SU-DHL-6 (cell line): ENCODE results near the gene GRIK4.

Experiments used
- H2AFZ ChIP-seq: fragments of 200-600 bp; sonication (generic); 2 replicates; pipeline ENCODE4 v1.6.1; 2014; ENCODE audit warnings: low read depth, mild to moderate bottlenecking, moderate library complexity, mixed read lengths, antibody characterized with exemption, low read length; ENCODE audit not compliant: severe bottlenecking
- H3F3A ChIP-seq: fragments of 200-600 bp; shearing (Covaris generic); 2 replicates; pipeline ENCODE4 v1.6.0; 2016; ENCODE audit warnings: antibody characterized with exemption, mild to moderate bottlenecking; ENCODE audit not compliant: insufficient read depth
- H3K27ac ChIP-seq: fragments of 200-600 bp; sonication (generic); 2 replicates; pipeline ENCODE4 v1.5.1; 2016; ENCODE audit warnings: low read depth, mild to moderate bottlenecking, low read length, moderate library complexity, mixed read lengths
- H3K27me3 ChIP-seq: fragments of 200-600 bp; sonication (generic), shearing (Covaris generic); 2 replicates; pipeline ENCODE4 v1.6.0; 2014; ENCODE audit warnings: mild to moderate bottlenecking, low read length
- H3K36me3 ChIP-seq: fragments of 200-600 bp; sonication (generic); 2 replicates; pipeline ENCODE4 v1.6.1; 2014; ENCODE audit warnings: mild to moderate bottlenecking, low read length, mixed read lengths
- H3K4me2 ChIP-seq: fragments of 300-600, 200-600 bp; shearing (Covaris generic), sonication (generic); 2 replicates; pipeline ENCODE4 v1.6.0; 2014; ENCODE audit warnings: low read length, low read depth, mild to moderate bottlenecking; ENCODE audit not compliant: poor library complexity, severe bottlenecking
- H3K4me3 ChIP-seq: fragments of 200-600 bp; sonication (generic); 2 replicates; pipeline ENCODE4 v1.5.1; 2014; ENCODE audit warnings: antibody characterized with exemption, low read length, mild to moderate bottlenecking, mixed read lengths; ENCODE audit not compliant: insufficient read depth, poor library complexity, severe bottlenecking
- H3K79me2 ChIP-seq: fragments of 200-600 bp; sonication (generic); 2 replicates; pipeline ENCODE4 v1.6.1; 2014; ENCODE audit warnings: mild to moderate bottlenecking, low read length, moderate library complexity; ENCODE audit not compliant: insufficient read depth
- H3K9ac ChIP-seq: fragments of 200-600 bp; sonication (generic); 2 replicates; pipeline ENCODE4 v1.7.0; 2014; ENCODE audit warnings: mild to moderate bottlenecking, low read length
- H3K9me2 ChIP-seq: fragments of 200-600 bp; sonication (generic); replicated peaks from 2 replicates; pipeline ENCODE4 v1.6.1; 2014; ENCODE audit warnings: low read length; ENCODE audit not compliant: insufficient read depth
- H3K9me3 ChIP-seq: fragments of 200-600 bp; sonication (generic); 2 replicates; pipeline ENCODE4 v1.6.1; 2014; ENCODE audit warnings: low read length, mixed read lengths; ENCODE audit not compliant: insufficient read depth
- H4K20me1 ChIP-seq: fragments of 200-600 bp; sonication (generic); 2 replicates; pipeline ENCODE4 v1.6.1; 2014; ENCODE audit warnings: low read depth, mild to moderate bottlenecking, antibody characterized with exemption, low read length, moderate library complexity, mixed read lengths
- EZH2phosphoT487 ChIP-seq: fragments of 200-600 bp; sonication (generic), shearing (Covaris generic); conservative IDR thresholded peaks from 2 replicates; pipeline ENCODE4 v1.6.1; 2018; ENCODE audit warnings: mild to moderate bottlenecking, antibody characterized with exemption, low read length, moderate library complexity, mixed read lengths
- TF ChIP-seq, protein P1 (sequence below): fragments of 200-600 bp; sonication (generic); IDR thresholded peaks from one replicate; pipeline ENCODE4 v1.5.1; 2017; ENCODE audit warnings: antibody characterized with exemption, mild to moderate bottlenecking, low read length, moderate library complexity; ENCODE audit not compliant: insufficient read depth, poor library complexity, severe bottlenecking

The GRIK4 gene

DNA sequence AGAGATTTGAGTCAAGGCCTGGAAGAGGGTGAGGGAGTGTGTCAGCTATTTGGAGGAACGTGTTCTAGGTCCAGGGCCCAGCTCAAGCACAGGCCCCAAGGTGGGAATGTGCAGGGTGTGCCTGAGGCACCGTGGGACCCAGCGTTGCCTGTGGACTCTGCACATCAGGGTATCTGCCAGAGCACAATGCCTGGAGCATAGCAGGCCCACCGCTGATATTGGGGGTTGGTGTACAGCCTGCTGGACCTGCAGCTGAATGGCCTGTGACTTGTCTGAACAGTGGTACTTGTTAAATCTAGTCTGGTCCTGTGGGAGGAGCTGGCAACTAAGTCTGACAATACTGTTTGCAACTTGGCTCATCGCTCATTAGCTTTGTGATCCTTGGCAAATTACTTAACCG is 131.7 kb downstream of the GRIK4 start:
- TF ChIP-seq EZH2phosphoT487: no peak
- TF ChIP-seq, protein P1, sequence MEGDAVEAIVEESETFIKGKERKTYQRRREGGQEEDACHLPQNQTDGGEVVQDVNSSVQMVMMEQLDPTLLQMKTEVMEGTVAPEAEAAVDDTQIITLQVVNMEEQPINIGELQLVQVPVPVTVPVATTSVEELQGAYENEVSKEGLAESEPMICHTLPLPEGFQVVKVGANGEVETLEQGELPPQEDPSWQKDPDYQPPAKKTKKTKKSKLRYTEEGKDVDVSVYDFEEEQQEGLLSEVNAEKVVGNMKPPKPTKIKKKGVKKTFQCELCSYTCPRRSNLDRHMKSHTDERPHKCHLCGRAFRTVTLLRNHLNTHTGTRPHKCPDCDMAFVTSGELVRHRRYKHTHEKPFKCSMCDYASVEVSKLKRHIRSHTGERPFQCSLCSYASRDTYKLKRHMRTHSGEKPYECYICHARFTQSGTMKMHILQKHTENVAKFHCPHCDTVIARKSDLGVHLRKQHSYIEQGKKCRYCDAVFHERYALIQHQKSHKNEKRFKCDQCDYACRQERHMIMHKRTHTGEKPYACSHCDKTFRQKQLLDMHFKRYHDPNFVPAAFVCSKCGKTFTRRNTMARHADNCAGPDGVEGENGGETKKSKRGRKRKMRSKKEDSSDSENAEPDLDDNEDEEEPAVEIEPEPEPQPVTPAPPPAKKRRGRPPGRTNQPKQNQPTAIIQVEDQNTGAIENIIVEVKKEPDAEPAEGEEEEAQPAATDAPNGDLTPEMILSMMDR: no peak
- Histone ChIP-seq H3F3A (no peaks in the 10 kb centered on the region), H4K20me1 (no peaks in the 10 kb centered on the region), H3K9me3 (no peaks in the 10 kb centered on the region), H3K79me2 (no peaks in the 10 kb centered on the region), H3K4me2 (no peak overlapping the region), H2AFZ (no peak overlapping the region), H3K4me3 (no peak overlapping the region), H3K27ac (no peak overlapping the region), H3K27me3 (no peaks in the 10 kb centered on the region), H3K36me3 (no peaks in the 10 kb centered on the region), H3K9me2 (no peaks in the 10 kb centered on the region), H3K9ac (no peak overlapping the region)

DNA sequence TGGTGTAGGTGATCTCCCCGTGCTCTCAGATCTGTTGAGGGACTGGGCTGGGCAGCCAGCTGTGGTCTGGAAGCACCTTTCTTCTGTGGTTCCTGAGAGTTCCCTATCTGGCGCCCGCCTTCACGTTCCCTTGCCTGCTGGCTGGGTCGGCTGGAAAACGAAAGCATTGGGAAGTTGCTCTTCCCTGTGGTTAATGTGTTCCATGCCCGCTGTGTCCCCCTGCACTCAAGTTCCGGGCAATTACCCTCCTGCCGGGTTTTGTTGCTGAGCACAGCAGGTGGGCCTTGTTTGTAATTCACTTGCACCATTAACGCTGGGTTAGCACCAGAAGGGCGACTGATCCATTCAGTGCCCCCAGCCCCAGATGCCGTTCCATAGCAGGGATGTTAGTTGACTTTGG is 134.1 kb downstream of the GRIK4 start:
- H3K27me3 ChIP-seq: no peaks in the 10 kb centered on the region
- H3K4me2 ChIP-seq: no peak overlapping the region

DNA sequence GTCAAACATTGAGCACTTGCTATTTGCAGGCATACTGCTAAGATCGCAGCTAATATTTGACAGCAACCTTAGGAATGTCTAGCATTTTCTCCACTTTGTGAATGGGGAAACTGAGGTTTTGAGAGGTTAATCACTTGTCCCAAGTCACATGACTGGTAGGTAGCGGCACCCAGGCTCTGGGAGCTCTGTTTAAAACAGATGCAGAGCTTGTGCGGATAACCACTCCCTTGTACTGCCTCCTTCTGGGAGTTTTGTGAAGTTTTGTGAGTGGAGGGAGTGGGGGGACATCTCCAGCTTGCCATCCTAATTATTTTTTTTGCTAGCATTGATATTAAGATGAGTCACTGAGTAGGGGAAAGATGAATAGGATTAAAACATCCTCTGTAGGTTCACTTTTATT is 134.7 kb downstream of the GRIK4 start:
- H2AFZ ChIP-seq: no peak overlapping the region
- no peak for TF ChIP-seq EZH2phosphoT487
- TF ChIP-seq, protein P1: no peak
- no peaks in the 10 kb centered on the region for H4K20me1 ChIP-seq
- H3K4me3 ChIP-seq: no peak overlapping the region
- no peaks in the 10 kb centered on the region for H3K9me2 ChIP-seq
- no peak overlapping the region for H3K4me2 ChIP-seq
- no peaks in the 10 kb centered on the region for H3K36me3 ChIP-seq
- H3K27me3 ChIP-seq: no peaks in the 10 kb centered on the region
- H3F3A ChIP-seq: no peaks in the 10 kb centered on the region
- no peak overlapping the region for H3K9ac ChIP-seq
- H3K27ac ChIP-seq: no peak overlapping the region
- H3K79me2 ChIP-seq: no peaks in the 10 kb centered on the region
- no peaks in the 10 kb centered on the region for H3K9me3 ChIP-seq

More for the DNA sequence above, 134.1 kb downstream of the GRIK4 start:
- Histone ChIP-seq H3K4me3 (no peak overlapping the region), H3F3A (no peaks in the 10 kb centered on the region), H2AFZ (no peak overlapping the region), H3K36me3 (no peaks in the 10 kb centered on the region), H3K79me2 (no peaks in the 10 kb centered on the region), H4K20me1 (no peaks in the 10 kb centered on the region), H3K27ac (no peak overlapping the region), H3K9ac (no peak overlapping the region), H3K9me3 (no peaks in the 10 kb centered on the region), H3K9me2 (no peaks in the 10 kb centered on the region)
- TF ChIP-seq, protein P1: no peak
- TF ChIP-seq EZH2phosphoT487: no peak

DNA sequence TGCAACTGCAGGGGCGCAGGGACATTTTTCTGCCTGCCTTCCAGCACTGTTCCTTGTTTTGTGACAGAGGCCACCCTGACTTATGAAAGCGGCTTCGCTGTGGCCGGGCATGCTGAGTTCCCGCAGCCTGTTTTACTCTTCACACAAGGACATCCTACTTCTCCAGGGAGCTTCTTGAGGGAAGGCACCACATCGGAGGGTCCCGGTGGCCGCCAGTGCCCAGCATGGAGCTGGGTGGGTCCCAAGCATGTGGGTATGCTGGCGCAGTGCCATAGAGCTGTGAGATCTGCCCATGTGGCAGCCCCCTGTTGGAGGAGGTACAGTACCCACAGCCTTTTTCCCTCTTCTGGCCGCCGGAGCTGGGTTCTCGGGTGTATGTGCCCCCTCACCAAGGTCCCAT is 136.1 kb downstream of the GRIK4 start:
- no peaks in the 10 kb centered on the region for H3F3A ChIP-seq
- no peak overlapping the region for H3K27ac ChIP-seq
- no peaks in the 10 kb centered on the region for H3K9me3 ChIP-seq
- H3K9ac ChIP-seq: no peak overlapping the region
- H3K79me2 ChIP-seq: no peaks in the 10 kb centered on the region
- no peaks in the 10 kb centered on the region for H3K9me2 ChIP-seq
- no peak for TF ChIP-seq EZH2phosphoT487
- TF ChIP-seq, protein P1: no peak
- no peaks in the 10 kb centered on the region for H3K27me3 ChIP-seq
- H3K4me2 ChIP-seq: no peak overlapping the region
- H2AFZ ChIP-seq: no peak overlapping the region
- no peaks in the 10 kb centered on the region for H3K36me3 ChIP-seq
- no peaks in the 10 kb centered on the region for H4K20me1 ChIP-seq
- H3K4me3 ChIP-seq: no peak overlapping the region
